Transverse colon (tissue), 4 donors: ENCODE data around the gene LGI2. TPM values are rescaled to one million over a fixed set of nuclear protein-coding genes. Genes with fewer than 3 reads are reported as not detected.

ENCODE experiments used
- DNase-seq: peaks from one replicate; pipeline ENCODE4 v3.0.0-alpha.2; 2019
- H3K27ac ChIP-seq, 4 donors: fragments of 200-600 bp; sonication (generic); 2 replicates each; pipeline ENCODE4 v1.5.1; 2016 to 2018; ENCODE audit warnings: inconsistent platforms in 4 of 4
- H3K27me3 ChIP-seq: fragments of 200-600 bp; sonication (generic); 2 replicates; pipeline ENCODE4 v1.5.1; 2017; ENCODE audit warnings: inconsistent platforms
- H3K36me3 ChIP-seq, 4 donors: fragments of 200-600 bp; sonication (generic); 2 replicates each; pipeline ENCODE4 v1.5.1; 2017 to 2019; ENCODE audit warnings: inconsistent platforms in 4 of 4
- H3K4me1 ChIP-seq, 4 donors: fragments of 200-600 bp; sonication (generic); 2 replicates each; pipeline ENCODE4 v1.5.1; 2017 to 2020; ENCODE audit warnings: inconsistent platforms in 4 of 4
- H3K4me3 ChIP-seq, 4 donors: fragments of 200-600 bp; sonication (generic); 1 replicate in 1 of 4; 2 replicates in 3 of 4; pipeline versions ENCODE4 v1.5.1 to v1.6.1; 2017 to 2019; ENCODE audit warnings: inconsistent platforms in 4 of 4
- H3K9me3 ChIP-seq, 2 donors: fragments of 200-600 bp; sonication (generic); 2 replicates each; pipeline ENCODE4 v1.5.1; 2017 to 2019; ENCODE audit warnings: inconsistent platforms in 2 of 2
- EP300 ChIP-seq: sonication (generic); formaldehyde crosslinking; IDR thresholded peaks from one replicate; pipeline ENCODE4 v1.6.1; 2017; ENCODE audit warnings: antibody characterized with exemption, low read depth
- POLR2A ChIP-seq: fragments of 450-650 bp; IDR thresholded peaks from one replicate; pipeline ENCODE4 v1.6.1; 2016; ENCODE audit warnings: antibody characterized with exemption, mild to moderate bottlenecking, moderate library complexity
- POLR2AphosphoS5 ChIP-seq, 3 donors: sonication (generic); formaldehyde crosslinking; IDR thresholded peaks; one replicate each; pipeline ENCODE4 v1.6.1; 2016; ENCODE audit warnings: antibody characterized with exemption in 3 of 3
- WGBS, 2 donors: methylation state at CpG; one replicate each; pipeline ENCODE4 v1.1.5; 2018; ENCODE audit warnings: low coverage in 1 of 2; 5-methylcytosine and 5-hydroxymethylcytosine counted together
- in situ Hi-C, 4 donors: fragments of 200-750 bp; cut with MboI; loops; one replicate each; pipeline versions ENCODE4 v1.15.0 to v1.15.1; 2017; ENCODE audit warnings: low sequenced_read_pairs in 3 of 4, low pct_ligation_motif_present in 1 of 4, low pct_unique_long_range_greater_than_20kb in 1 of 4
- intact Hi-C: fragments of 100-400 bp; cut with DNase I; formaldehyde crosslinking; loops from one replicate; pipeline ENCODE4 v1.15.1; 2023; ENCODE audit warnings: low total_unique reads
- total RNA-seq, 4 donors: library from RNA; depleted of rRNA; stranded (reverse); fragments of >200 nt; gene quantifications; one replicate each; pipeline ENCODE4 v1.1.0, GENCODE V29; 2016
- TF ChIP-seq, protein P1 (sequence below), 5 experiments: fragments of 200-600 bp in 3 of 5; fragments of 450-650 bp in 2 of 5; sonication (generic) in 3 of 5; IDR thresholded peaks; 1 replicate in 2 of 5; 2 replicates in 3 of 5; pipeline ENCODE4 v1.5.1; 2016 to 2017; ENCODE audit warnings: antibody characterized with exemption in 5 of 5, inconsistent platforms in 3 of 5, mild to moderate bottlenecking in 2 of 5, moderate library complexity in 1 of 5

Gene LGI2
- total RNA-seq, 4 donors from 2014 or later, result 0.32 to 0.75 (median 0.41) TPM; not detected in 1

DNA sequence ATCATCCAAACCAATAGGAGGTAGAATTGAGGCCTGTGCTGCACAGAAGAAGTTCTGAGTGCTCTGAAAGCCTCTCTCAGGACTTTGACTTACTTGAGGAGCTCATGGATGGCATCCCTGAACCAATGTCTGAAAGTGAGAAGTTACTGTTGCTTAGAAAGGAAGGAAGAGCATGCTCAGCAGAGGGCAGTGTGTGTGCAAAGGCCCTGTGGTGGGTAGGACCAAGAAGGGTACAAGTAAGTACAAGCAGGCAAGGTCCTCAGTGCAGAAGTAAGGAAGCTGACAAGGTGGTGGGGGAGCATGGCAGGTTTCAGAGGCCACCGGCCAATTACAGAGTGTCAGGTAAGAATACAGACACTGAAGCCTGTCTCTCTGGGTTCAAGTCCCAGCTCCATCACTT, 31.4 kb upstream of the LGI2 start:
- Histone ChIP-seq H3K27me3 (no peaks in the 10 kb centered on the region), H3K4me3 (no peak overlapping the region), H3K9me3 (no peaks in the 10 kb centered on the region), H3K27ac (no peak overlapping the region), H3K36me3 (no peaks in the 10 kb centered on the region), H3K4me1 (no peaks in the 10 kb centered on the region)
- intact Hi-C loops (no loop called here), in situ Hi-C loops (no loop called here)
- DNase-seq, result no peak
- TF ChIP-seq EP300 (no peak), POLR2A (no peak), POLR2AphosphoS5 (IDR thresholded peaks at IDR 0.05) (no peak)
- TF ChIP-seq, protein P1, sequence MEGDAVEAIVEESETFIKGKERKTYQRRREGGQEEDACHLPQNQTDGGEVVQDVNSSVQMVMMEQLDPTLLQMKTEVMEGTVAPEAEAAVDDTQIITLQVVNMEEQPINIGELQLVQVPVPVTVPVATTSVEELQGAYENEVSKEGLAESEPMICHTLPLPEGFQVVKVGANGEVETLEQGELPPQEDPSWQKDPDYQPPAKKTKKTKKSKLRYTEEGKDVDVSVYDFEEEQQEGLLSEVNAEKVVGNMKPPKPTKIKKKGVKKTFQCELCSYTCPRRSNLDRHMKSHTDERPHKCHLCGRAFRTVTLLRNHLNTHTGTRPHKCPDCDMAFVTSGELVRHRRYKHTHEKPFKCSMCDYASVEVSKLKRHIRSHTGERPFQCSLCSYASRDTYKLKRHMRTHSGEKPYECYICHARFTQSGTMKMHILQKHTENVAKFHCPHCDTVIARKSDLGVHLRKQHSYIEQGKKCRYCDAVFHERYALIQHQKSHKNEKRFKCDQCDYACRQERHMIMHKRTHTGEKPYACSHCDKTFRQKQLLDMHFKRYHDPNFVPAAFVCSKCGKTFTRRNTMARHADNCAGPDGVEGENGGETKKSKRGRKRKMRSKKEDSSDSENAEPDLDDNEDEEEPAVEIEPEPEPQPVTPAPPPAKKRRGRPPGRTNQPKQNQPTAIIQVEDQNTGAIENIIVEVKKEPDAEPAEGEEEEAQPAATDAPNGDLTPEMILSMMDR (IDR thresholded peaks at IDR 0.05), result no peak
- 96% methylated on average over 1 of the region's 1 CpG; no CpG with 5 or more reads in 1 of the 2 donors for WGBS, 2 donors

- no peaks in the 10 kb centered on the region for H3K27me3 ChIP-seq
- no peak for DNase-seq
- no peak overlapping the region for H3K27ac ChIP-seq
- no peaks in the 10 kb centered on the region for H3K36me3 ChIP-seq
- no peaks in the 10 kb centered on the region for H3K4me1 ChIP-seq
- in situ Hi-C loops (no loop called here), intact Hi-C loops (no loop called here)
- H3K9me3 ChIP-seq, result no peaks in the 10 kb centered on the region
- TF ChIP-seq EP300, result no peak
- TF ChIP-seq POLR2AphosphoS5 (IDR thresholded peaks at IDR 0.05), result no peak
- TF ChIP-seq, protein P1 (IDR thresholded peaks at IDR 0.05), result no peak
- TF ChIP-seq POLR2A, result no peak
- H3K4me3 ChIP-seq, result no peak overlapping the region
- 38 to 96% methylated on average over 1 to 4 of the region's 4 CpGs for WGBS, 2 donors
These were observed 30.9 kb upstream of the LGI2 start for GRCh38 chr4:25061602-25062001.

- Histone ChIP-seq H3K27ac (no peak overlapping the region), H3K4me3 (no peak overlapping the region), H3K27me3 (no peaks in the 10 kb centered on the region), H3K36me3 (no peaks in the 10 kb centered on the region), H3K4me1 (no peaks in the 10 kb centered on the region), H3K9me3 (no peaks in the 10 kb centered on the region)
- in situ Hi-C loops, result no loop called here
- WGBS, 2 donors, result 66 to 85% methylated on average over 5 of the region's 5 CpGs
- TF ChIP-seq POLR2A, result no peak
- TF ChIP-seq, protein P1 (IDR thresholded peaks at IDR 0.05), result no peak
- no peak for TF ChIP-seq POLR2AphosphoS5 (IDR thresholded peaks at IDR 0.05)
- TF ChIP-seq EP300, result no peak
- intact Hi-C loops, result no loop called here
- DNase-seq, result no peak
These were observed 30.2 kb upstream of the LGI2 start for GRCh38 chr4:25060963-25061340.

DNA sequence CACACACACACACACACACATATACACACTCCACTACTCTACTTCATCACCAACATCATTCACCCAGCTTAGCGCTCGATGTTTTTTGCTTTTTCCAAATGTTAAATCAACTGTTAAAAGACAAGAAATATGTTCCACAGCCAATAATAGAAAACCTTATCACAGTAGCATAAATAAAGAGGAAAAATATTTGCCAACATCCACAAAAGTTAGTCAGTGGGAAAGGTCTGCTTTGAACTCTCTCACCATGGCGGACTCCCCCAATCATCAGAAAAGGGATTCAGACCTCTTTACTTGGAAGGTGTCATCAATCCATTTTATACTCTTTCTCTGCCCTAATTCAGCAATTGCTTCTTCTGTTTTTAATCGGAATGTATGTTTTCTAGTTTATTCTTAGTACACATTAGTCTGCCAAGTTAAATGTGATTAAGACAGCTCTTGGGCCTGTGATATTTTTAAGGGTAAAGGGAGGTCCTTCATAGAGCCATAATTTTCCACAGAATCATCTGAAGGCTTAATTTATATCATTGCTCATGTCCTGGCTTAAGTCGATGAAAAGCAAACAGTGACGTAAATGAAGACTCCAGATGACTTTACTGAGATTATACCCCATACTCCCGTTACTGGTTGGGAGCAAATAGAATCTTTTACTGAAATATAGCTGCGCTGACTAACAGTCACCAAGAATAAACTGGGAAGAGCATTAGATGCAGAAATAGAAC, 29.7 kb upstream of the LGI2 start:
- in situ Hi-C loops (no loop called here), intact Hi-C loops (no loop called here)
- no peak for DNase-seq
- Histone ChIP-seq H3K27me3 (no peaks in the 10 kb centered on the region), H3K27ac (peak overlapping the region in 1 of 4 donors; percentile 21), H3K4me1 (no peaks in the 10 kb centered on the region), H3K36me3 (no peaks in the 10 kb centered on the region), H3K4me3 (no peak overlapping the region), H3K9me3 (no peaks in the 10 kb centered on the region)
- WGBS, 2 donors, result 59 to 84% methylated on average over 8 of the region's 8 CpGs
- no peak for TF ChIP-seq POLR2AphosphoS5 (IDR thresholded peaks at IDR 0.05)
- TF ChIP-seq, protein P1 (IDR thresholded peaks at IDR 0.05), result no peak
- no peak for TF ChIP-seq POLR2A
- no peak for TF ChIP-seq EP300
